ENCODE measurements around the gene CYTH2. TPM values are rescaled to one million over a fixed set of nuclear protein-coding genes. Genes with fewer than 3 reads are reported as not detected.

The CYTH2 gene
- total RNA-seq, 4 donors from 2014 or later, result 40.1 to 50.7 (median 48.4) TPM

- no peak for TF ChIP-seq EP300 (IDR thresholded peaks at IDR 0.05)
- TF ChIP-seq, protein P1, sequence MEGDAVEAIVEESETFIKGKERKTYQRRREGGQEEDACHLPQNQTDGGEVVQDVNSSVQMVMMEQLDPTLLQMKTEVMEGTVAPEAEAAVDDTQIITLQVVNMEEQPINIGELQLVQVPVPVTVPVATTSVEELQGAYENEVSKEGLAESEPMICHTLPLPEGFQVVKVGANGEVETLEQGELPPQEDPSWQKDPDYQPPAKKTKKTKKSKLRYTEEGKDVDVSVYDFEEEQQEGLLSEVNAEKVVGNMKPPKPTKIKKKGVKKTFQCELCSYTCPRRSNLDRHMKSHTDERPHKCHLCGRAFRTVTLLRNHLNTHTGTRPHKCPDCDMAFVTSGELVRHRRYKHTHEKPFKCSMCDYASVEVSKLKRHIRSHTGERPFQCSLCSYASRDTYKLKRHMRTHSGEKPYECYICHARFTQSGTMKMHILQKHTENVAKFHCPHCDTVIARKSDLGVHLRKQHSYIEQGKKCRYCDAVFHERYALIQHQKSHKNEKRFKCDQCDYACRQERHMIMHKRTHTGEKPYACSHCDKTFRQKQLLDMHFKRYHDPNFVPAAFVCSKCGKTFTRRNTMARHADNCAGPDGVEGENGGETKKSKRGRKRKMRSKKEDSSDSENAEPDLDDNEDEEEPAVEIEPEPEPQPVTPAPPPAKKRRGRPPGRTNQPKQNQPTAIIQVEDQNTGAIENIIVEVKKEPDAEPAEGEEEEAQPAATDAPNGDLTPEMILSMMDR (IDR thresholded peaks at IDR 0.05), result no peak
- TF ChIP-seq POLR2A (IDR thresholded peaks at IDR 0.05; ENCODE audit: low read depth), result no peak
- no peak for TF ChIP-seq POLR2AphosphoS5 (IDR thresholded peaks at IDR 0.05)
- peaks cover 12 to 35% (median 23%) of the 10 kb centered on the region in 4 donors for H3K4me1 ChIP-seq
- no peaks in the 10 kb centered on the region for H3K9me3 ChIP-seq
- peaks cover 0 to 41% (median 29%) of the 10 kb centered on the region in 4 donors for H3K27me3 ChIP-seq
- 81% methylated on average over 12 of the region's 12 CpGs for WGBS
- no peak overlapping the region for H3K27ac ChIP-seq (replicated peaks in 1 of 4)
- no peaks in the 10 kb centered on the region for H3K36me3 ChIP-seq
- H3K4me3 ChIP-seq, result no peak overlapping the region
- DNase-seq (ENCODE audit: extremely low spot score), result no peak
- intact Hi-C loops (cut with DNase I), result loop anchor here (5.0 kb wide), 1 partner anchor 73 kb away; no protein-coding TSS in a partner anchor
These were observed 40.5 kb downstream of the CYTH2 start for GRCh38 chr19:48509467-48510194.

GRCh38 chr19:48510421-48511268, 41.5 kb downstream of the CYTH2 start:
- Histone ChIP-seq H3K36me3 (no peaks in the 10 kb centered on the region), H3K9me3 (no peaks in the 10 kb centered on the region), H3K27me3 (peaks cover 0 to 41% (median 29%) of the 10 kb centered on the region in 4 donors), H3K4me1 (peaks cover 12 to 35% (median 23%) of the 10 kb centered on the region in 4 donors), H3K27ac (replicated peaks in 1 of 4) (no peak overlapping the region), H3K4me3 (peak overlapping the region; percentile 10 to 40 (median 26))
- TF ChIP-seq POLR2AphosphoS5 (IDR thresholded peaks at IDR 0.05) (peak in 1 of 2 donors; percentile 62), EP300 (IDR thresholded peaks at IDR 0.05) (no peak), POLR2A (IDR thresholded peaks at IDR 0.05; ENCODE audit: low read depth) (no peak)
- TF ChIP-seq, protein P1 (IDR thresholded peaks at IDR 0.05), result no peak
- 14% methylated on average over 24 of the region's 24 CpGs for WGBS
- intact Hi-C loops (cut with DNase I), result no loop called here
- no peak for DNase-seq (ENCODE audit: extremely low spot score)

GRCh38 chr19:48511321-48511731, 42.2 kb downstream of the CYTH2 start:
- TF ChIP-seq POLR2A (IDR thresholded peaks at IDR 0.05; ENCODE audit: low read depth) (no peak), POLR2AphosphoS5 (IDR thresholded peaks at IDR 0.05) (no peak), EP300 (IDR thresholded peaks at IDR 0.05) (no peak)
- TF ChIP-seq, protein P1 (IDR thresholded peaks at IDR 0.05), result no peak

GRCh38 chr19:48511800-48512503, 42.8 kb downstream of the CYTH2 start, which contains the start of gene LMTK3:
Gene LMTK3, minus strand, starts transcription at chr19:48511835. Its CDS starts 259 bp downstream, at chr19:48511576.
- intact Hi-C loops (cut with DNase I), result no loop called here
- no peaks in the 10 kb centered on the region for H3K36me3 ChIP-seq
- H3K4me3 ChIP-seq, result peak within 1 kb of the TSS; percentile 10 to 40 (median 26)
- no peak for DNase-seq (ENCODE audit: extremely low spot score)
- H3K9me3 ChIP-seq, result no peaks in the 10 kb centered on the region
- no peak within 1 kb of the TSS for H3K27ac ChIP-seq (replicated peaks in 1 of 4)
- peaks cover 0 to 41% (median 29%) of the 10 kb centered on the region in 4 donors for H3K27me3 ChIP-seq
- WGBS, result 9% methylated on average over 19 of the region's 32 CpGs
- TF ChIP-seq EP300 (IDR thresholded peaks at IDR 0.05) (no peak), POLR2AphosphoS5 (IDR thresholded peaks at IDR 0.05) (no peak)
- TF ChIP-seq, protein P1 (IDR thresholded peaks at IDR 0.05), result no peak
- peaks cover 12 to 35% (median 23%) of the 10 kb centered on the region in 4 donors for H3K4me1 ChIP-seq

More at GRCh38 chr19:48511321-48511731, 42.2 kb downstream of the CYTH2 start:
- no peak for DNase-seq (ENCODE audit: extremely low spot score)
- Histone ChIP-seq H3K36me3 (no peaks in the 10 kb centered on the region), H3K4me3 (peak overlapping the region; percentile 10 to 40 (median 26)), H3K4me1 (peaks cover 12 to 35% (median 23%) of the 10 kb centered on the region in 4 donors), H3K27ac (replicated peaks in 1 of 4) (no peak overlapping the region), H3K27me3 (peaks cover 0 to 41% (median 29%) of the 10 kb centered on the region in 4 donors), H3K9me3 (no peaks in the 10 kb centered on the region)
- intact Hi-C loops (cut with DNase I), result no loop called here
- 1% methylated on average over 14 of the region's 32 CpGs for WGBS
